A549 treated with CpdA at 1 μM for 4 hours (cell line): ENCODE results near the gene HPCA. TPM values are rescaled to one million over a fixed set of nuclear protein-coding genes. Genes with fewer than 3 reads are reported as not detected.

ENCODE experiments used
- total RNA-seq: library from RNA; stranded (reverse); fragments of 200-300 nt; extraction: Qiagen RNA extraction; gene quantifications from 5 replicates; pipeline ENCODE4 v1.2.3, GENCODE V29; 2022; ENCODE audit warnings: low read depth

The HPCA gene
- 0.22 to 0.51 TPM (median 0.28 TPM) in 5 replicates for total RNA-seq

DNA sequence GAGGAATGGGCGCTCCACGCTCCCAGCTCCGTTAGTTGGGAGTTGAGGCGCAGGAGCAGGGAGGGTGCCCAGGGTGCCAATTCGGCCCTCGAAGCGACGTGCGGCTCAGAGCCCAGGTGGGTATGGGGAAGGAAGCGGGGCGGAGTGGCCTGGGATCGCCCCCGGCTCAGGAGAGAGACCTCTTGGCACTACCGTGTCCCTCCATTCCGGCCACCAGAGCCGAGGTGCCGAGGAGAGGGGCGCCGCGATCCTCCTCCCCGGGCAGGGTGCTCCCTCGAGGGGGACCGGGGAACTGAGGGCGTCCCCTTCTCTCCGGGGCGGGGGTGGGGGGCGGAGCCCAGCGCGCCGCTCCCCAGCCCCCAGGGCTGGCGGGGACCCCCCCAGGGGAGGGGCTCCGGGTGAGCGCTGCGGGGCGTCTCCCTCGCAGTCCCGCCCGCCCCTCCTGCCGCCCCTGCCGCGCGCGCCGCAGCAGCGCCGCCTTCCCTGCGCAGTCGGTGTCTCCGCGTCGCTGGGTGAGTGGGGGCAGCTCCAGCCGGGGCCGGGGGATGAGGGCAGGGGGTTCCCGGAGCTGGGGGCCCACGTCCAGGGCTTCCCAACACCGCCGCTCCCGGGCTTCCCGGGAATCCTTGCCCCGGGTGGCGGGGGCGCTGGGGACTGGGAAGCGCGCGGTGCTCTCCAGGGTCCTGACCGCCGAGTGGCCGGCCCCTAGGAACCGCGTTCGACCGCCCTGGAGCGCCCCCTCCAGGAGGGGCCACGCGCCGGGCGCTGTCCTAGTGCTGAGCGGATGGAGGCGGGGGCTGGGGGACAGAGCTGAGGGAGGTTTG is at the start of gene HPCA:
HPCA (plus strand) TSS at position 488 of the 824 bp plus-strand sequence. CDS start 2,408 bp downstream, outside the sequence.

DNA sequence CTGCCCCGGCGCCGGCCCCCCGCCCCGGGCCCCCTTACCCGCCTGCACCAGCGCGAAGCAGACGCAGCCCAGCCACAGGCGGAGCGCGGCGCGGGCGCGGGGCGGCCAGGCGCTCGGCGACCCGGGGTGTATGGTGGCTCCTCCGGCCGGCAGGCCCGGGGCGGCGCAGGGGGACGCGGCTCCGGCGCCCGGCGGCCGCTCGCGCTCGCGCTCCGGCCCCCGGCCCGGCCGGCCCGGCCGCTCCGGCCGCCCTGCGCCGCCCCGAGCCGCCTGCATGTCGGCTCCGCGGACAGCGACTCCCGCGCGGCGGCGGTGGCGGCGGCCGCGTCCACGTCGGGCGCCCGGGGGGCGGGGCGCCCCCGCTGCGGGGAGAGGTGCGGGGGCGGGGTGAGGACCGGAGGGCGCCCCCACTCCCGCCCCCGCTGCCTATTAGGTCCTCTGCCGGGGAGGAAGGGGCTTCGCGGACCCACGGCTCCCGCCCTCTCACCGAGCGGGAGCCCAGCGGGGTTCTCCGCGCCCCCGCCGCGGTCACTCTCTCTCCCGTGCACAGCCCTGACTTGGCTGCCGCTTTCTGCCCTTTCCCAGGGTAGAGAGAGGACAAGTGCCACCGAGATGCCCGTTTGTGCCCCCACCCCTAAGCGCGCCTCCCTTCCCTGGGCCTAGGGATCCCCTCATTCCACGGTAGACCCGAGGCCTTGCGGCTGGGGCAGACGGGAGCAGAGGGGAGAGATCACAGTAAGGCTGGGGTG is 15.5 kb upstream of the HPCA start, which contains the start of gene FNDC5:
FNDC5 (minus strand) TSS at position 298 of the 749 bp plus-strand sequence.

DNA sequence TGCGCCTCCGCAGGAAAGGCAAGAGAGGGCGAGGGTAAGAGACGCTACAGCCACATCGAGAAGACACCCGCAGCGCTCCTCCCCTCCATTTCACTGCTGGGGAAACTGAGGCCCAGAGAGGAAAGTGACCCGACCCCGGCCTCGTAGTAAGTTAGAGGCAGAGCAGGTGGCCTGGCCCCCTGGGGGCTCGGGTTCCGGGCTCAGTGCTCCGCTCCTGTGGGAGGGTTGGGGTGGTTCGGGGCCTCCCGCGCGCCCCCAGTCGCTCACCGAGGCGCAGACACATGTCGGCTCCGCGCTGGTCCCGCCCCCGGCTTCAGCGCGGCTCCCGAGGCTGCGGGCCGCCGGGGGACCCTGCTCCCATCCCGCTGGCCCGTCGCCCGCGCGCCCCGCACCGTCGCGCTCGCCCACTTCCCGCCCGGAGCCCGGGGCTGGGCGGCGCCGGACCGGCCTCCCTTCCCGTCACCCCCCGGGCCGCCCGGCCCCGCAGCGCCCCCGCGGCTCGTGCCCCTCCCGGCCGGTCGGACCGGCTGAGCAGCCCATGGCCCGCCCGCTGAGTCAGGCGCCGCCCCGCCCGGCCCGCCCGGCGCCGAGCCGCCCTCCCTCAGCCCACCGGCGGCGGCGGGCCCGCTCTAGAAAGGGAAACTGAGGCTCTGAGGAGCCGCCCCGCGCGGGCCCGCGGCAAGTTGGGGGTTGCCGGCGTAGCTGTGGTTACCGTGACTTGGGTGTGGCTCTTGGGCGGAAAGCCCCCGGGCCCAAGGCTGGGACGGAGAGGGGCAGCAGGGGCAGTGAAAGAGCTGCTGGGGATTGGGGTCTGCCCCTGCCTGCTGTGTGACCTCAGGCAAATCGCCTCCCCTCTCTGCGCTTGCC is 14.9 kb downstream of the HPCA start, which contains the start of gene TMEM54:
TMEM54 (minus strand) TSS at position 434 of the 867 bp plus-strand sequence; CDS start at position 283, 151 bp downstream.

Other genes starting within 250 kb of the HPCA start
- 37.5 to 53.6 TPM (median 40.1 TPM) in 5 replicates for gene ZBTB8OS, start 235.9 kb upstream of the HPCA start, total RNA-seq
- 77.2 to 96.8 TPM (median 83.4 TPM) in 5 replicates for gene RBBP4, start 235.3 kb upstream of the HPCA start, total RNA-seq
- gene SYNC, start 183.7 kb upstream of the HPCA start, total RNA-seq, result 7.7 to 16.2 TPM (median 10.3 TPM) in 5 replicates
- 67.1 to 102 TPM (median 75.5 TPM) in 5 replicates for gene YARS1, start 69.1 kb upstream of the HPCA start, total RNA-seq
- 14.1 to 15.8 TPM (median 15.2 TPM) in 5 replicates for gene S100PBP, start 68.8 kb upstream of the HPCA start, total RNA-seq
- 0.47 to 0.71 TPM (median 0.54 TPM) in 5 replicates for gene FNDC5, start 15.6 kb upstream of the HPCA start, total RNA-seq
- gene TMEM54, start 14.9 kb downstream of the HPCA start, total RNA-seq, result 24.1 to 45.7 TPM (median 44.5 TPM) in 5 replicates
- gene RNF19B, start 78.3 kb downstream of the HPCA start, total RNA-seq, result 22.4 to 25.0 TPM (median 23.7 TPM) in 5 replicates
- gene AK2, start 150.4 kb downstream of the HPCA start, total RNA-seq, result 141 to 178 TPM (median 155 TPM) in 5 replicates
- gene AZIN2, start 194.7 kb downstream of the HPCA start, total RNA-seq, result 0.84 to 2.2 TPM (median 1.3 TPM) in 5 replicates